HG02588 (cell line): ENCODE measurements around the gene TMCC2.

Experiments used
- ATAC-seq: cut with Tn5 transposase; IDR thresholded peaks from one replicate; pipeline ENCODE4 v1.9.1; 2021; ENCODE audit warnings: mild to moderate bottlenecking, moderate library complexity; ENCODE audit not compliant: unreplicated experiment

The TMCC2 gene

DNA sequence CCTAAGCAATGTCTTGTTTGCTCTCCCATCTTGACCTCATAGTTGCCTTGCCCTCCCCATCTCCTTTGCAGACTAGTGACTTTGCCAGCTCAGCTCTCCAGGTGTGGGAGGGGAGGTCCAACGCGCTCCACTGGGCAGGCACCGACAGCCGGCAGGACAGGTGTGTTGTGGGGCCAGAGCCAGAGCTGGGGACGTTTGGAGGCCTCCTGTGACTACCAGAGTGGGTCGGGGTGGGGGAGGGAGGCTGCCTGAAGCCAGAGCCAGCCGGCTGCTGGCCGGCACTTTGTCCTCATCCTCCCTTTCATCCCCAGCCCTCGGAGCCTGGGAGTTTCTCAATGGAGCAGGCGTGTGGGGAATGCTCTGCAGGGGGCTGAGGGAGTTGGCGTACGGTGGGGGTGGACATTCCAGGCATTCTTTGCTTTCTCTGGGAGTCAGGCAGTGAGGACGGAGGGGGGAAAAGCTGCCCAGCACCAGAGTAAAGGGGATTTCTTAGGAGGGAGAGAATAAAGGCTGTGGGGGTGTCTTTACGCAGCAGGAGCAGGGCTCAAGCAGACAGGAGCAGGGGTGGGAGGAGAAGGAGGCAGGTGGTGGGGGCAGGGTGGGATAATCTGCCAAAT lies 73.6 kb downstream of the TMCC2 start:
- ATAC-seq = no peak

GRCh38 chr1:205301842-205302588 lies 74.3 kb downstream of the TMCC2 start:
- no peak for ATAC-seq

DNA sequence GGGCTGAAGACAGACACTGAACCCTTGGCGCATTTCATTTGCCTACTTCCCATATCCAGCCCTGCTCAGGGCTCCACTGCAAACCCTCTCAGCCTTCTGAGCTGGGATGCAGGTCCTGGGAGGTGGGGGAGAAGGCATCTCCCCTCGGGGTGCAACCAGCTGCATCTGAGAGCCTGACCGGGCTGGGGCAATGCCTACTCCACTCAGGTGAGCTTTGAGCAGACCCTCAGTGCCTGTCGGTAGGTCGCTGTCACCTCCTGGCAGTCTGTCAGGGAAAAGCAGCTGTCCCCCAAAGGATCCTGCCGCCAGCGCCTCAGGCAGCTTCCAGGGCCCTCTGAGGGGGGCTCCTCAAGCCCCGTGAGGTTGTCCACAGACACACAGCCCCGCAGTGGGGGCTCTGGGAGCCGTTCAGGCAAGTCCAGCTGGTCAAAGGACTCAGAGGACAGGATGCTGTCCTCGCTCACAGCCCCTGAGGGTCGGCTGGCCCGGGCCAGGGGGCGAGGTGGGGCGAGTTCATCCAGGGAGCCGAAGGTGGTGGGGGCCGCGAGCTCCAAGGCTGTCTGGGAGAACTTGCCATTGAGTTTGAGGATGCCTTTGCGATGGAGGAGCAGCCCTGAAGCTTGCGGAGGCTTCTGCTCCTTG lies 75.6 kb downstream of the TMCC2 start:
- ATAC-seq = no peak

DNA sequence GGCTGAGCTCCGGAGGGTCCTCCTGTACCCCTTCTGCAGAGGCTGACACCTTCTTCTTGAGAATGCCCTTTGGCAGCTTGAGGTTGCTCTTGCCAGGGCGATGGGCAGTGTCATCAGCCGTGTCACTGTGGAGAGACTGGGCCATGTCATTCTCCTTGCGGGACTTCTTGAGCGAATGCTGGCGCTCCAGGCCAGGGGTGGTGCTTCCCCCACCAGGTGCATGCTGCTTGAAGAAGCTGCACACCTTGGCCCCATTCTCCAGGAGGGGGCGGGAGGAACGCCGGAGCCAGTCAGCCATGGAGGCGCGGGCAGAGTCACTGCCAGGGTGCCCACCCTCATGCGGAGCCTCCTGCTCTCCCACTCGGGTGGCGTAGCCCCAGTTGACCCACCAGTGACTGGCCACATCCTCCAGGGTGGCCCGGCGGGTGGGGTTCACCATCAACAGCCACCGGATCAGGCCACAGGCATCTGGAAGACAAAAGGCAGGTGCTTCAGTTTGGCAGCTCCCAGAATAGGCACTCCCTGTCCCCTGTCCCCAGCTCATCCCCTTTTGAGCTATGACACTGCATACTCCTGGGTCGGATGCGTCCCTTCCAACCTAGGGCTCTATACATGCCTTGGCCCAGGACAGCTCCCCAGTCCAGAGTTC lies 76.4 kb downstream of the TMCC2 start:
- no peak for ATAC-seq

DNA sequence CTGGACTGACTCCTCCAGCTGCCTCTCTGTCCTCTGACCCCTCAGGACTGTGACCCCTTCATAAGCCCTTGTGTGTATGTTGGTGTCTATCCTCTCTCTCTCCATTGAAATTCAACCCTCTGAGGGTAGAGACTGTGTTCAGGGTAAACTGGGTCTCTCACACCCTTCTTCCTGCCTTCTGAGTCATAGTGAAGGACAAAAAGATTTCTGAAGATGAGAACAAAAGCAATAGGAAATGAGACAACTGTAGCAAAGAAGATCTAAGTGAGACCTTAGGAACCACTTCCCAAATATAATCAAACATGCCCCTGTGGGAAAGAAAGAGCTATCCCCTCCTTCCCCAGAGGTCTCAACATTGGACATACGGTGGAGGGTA lies 76.9 kb downstream of the TMCC2 start:
- ATAC-seq = no peak

- ATAC-seq = no peak
These were observed 79.3 kb downstream of the TMCC2 start for GRCh38 chr1:205306929-205307566.

DNA sequence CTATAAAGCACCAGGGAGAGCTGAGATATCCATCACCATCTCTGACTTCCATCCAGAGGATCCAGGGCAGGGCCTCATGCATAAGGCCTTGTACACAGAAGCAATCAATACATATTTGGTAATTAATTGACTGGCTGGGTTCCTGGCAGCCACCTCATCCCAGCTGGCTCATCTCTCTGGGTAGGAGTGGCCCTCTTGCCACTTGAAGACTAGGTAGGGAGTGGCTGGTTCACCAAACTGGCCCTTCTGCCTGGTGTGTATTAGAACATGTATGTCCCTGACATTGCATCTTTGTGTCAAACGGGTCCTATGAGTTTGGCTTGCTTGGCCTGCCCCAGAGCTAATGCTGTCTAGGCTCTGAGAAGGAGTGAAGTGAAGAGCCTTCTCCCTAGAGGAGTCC lies 82.0 kb downstream of the TMCC2 start:
- ATAC-seq = no peak

GRCh38 chr1:205310976-205311704 lies 83.4 kb downstream of the TMCC2 start:
- no peak for ATAC-seq

DNA sequence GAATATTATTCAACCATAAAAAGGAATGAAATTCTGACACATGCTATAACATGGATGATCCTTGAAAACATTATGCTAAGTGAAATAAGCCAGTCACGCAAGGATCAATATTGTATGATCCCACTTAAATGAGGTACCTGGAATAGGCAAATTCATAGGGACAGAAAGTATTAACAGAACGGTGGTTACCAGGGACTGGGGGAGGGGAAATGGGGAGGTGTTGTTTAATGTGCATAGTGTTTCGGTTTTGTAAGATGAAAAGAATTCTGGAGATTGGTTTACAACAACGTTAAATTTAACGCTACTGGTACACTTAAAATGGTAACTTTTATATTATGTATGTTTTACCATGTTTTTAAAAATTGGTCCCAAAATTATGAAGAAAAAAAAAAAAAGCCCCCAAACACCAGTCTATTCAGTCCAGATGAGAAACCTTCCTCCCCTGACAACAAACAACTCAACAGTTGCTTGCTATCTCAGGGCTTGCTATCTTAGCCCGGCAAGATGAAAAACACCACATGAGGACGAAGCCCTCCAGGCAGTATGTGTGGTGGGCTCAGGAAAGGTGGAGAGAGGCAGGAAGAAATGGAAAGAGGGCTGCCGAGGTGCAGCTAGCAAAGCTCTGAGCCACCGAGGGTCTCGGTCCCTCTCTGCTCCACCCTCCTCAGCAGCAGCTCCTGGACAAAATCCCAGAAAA lies 85.3 kb downstream of the TMCC2 start:
- no peak for ATAC-seq

GRCh38 chr1:205313563-205314308 lies 86.0 kb downstream of the TMCC2 start:
- ATAC-seq = peak; percentile 64

DNA sequence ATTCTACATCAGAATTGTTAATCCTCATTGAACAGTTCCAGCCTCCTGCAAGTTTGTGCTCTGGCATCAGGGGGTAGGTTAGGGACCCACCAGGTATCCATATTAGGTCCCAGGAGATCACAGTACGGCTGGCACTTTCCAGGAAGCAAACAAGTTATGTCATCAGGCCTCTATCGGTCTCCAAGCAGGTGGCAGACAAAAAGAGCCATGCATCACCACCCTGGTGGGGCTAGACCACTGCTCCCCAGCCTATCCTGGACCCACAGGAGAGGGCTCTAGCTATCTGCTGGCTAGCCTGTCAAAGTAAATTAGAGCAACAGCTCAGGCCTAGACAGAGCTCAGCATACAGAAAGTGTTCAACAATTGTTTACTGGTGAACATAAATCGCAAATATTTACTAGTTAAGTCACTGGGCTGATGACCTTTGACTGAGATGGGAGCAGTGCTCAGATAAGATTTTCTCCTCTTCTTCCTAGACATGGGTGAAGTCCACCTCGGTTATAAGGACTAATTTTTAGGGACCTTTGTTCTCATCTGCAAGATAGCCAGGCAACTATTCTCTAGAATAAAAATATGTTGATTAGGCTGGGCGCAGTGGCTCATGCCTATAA lies 87.4 kb downstream of the TMCC2 start:
- no peak for ATAC-seq

- no peak for ATAC-seq
These were observed 88.4 kb downstream of the TMCC2 start for GRCh38 chr1:205316161-205316566.

- ATAC-seq = no peak
These were observed 89.7 kb downstream of the TMCC2 start for GRCh38 chr1:205317311-205317917.

DNA sequence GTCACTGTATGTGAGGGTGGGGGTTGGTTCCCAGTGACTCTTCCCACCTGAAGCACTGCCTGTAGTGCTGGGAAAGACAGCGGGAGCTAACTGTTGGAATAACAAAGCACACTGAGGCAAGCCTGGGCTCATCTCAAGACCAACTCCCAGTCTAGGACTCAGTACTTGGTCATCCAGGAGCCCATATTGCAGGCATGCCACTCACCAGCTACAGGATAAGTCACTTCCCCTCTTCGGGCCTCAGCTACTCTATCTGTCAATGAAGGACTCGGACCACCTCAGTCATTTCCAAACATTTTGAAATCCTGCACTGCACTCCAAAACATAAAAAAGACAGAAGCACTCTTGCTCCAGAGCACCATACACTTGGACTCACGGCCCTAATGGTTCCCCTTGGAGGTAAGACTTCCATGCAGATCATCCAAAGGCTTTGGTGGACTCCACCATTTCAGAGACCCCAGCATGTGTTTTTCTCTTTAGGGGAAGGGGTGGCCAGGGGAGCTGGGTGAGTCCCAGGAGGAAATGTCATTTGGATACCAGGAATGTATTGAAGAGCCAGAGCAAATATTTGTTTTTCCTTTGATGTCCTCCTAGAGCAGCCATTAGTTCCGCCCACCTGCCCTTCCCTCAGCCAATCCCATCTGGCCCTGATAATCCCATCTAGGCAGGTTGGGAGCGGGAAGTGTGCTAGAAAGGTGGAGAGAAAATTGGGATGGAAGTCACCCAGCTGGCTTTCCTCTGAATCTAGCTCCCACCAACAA lies 90.7 kb downstream of the TMCC2 start:
- no peak for ATAC-seq

DNA sequence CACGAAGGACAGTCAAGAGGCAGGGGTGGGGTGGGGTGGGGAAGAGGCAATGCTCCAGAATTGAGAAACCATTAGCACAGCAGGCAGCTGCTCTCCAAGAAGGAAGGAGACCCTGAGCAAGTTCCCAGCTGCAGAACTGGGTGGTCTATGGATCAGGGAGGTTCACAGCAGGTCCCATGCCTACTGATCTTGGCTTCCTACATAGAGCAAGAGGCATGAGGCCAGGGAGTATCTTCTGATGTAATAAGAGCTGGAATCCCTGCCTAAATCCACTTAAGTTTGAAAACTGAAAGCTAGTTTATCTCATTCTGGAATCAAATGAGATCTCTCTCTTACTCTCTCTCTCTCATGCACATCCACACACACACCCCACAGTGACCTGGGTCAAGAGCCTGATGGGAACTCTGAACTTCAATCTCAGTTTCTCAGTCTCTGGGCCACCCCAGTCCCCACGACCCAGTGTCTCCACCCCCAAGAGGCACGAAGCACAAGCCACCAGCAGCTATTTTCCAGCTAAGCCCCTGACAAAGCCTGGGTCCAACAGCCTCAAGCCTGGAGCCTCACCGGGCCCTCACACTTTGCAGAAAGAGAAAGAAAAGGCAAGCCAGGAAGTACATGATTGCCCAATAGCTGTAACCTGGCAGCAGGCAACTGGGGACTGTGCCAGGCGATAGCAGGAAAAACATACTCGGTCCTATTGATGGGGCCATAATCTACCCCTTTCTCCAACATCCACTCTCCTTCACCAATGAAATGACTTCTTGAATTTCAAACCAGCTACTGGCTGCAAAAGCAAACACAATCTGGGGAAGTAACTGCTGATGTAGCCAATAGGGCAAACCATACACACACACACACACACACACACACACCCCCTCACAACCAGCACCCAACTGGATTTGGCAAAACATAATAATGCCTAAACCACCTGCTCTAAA lies 91.6 kb downstream of the TMCC2 start:
- no peak for ATAC-seq

DNA sequence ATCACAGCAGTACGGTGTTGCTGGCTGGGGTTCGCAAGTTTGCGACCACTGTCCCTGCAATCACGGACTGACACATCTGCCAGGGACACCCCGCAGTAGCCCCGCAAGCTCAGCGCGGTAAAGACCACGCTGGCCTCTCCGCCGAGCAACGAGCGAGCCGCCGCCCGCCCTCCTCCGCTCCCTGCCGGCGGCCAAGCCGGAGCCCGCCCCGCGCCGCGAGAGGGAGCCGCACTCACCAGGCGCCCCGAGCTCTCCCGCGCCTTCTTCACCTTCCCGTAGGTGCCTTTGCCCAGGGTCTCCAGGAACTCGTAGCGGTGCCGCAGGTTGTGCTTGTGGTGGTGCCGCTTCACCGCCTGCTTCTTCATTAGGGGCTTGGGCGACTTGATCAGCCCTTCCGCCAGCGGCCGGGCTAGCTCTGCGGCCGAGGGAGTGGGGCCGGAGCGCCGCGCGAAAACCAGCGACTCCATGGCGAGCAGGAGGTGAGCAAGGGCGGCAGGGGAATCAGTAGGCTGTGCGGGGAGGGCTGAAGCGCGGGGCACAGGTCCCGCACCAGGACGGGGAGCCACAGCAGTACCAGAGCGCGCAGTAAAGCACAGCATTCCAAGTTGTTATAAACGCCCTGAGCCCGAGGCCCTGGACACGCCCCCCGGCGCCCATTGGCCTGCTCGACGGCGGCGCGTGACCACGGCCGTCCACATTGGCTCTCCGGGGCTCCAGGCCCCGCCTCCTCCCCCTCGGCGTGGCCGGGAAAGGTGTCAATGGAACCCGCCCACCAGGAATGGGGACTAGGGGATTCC lies 93.6 kb downstream of the TMCC2 start, which contains the start of gene NUAK2:
Gene NUAK2 (minus strand): TSS at position 584 of the 797 bp plus-strand sequence. CDS start 117 bp downstream, at position 467.
- ATAC-seq = peak; percentile 67
